GM23338 (cell line): Measurements from ENCODE around the gene AXIN1. TPM values are rescaled to one million over a fixed set of nuclear protein-coding genes. Genes with fewer than 3 reads are reported as not detected.

Experiments used
- ATAC-seq: fragments of 200-7000 bp; cut with Tn5 transposase; 3 replicates; pipeline ENCODE4 v1.9.1; 2020
- DNase-seq: peaks from one replicate; pipeline ENCODE4 v3.0.0-alpha.2; 2015; ENCODE audit warnings: low spot score
- H2AFZ ChIP-seq: fragments of 200-600 bp; sonication (generic); 2 replicates; pipeline ENCODE4 v1.8.0; 2016; ENCODE audit warnings: antibody characterized with exemption, mild to moderate bottlenecking, moderate library complexity
- H3F3A ChIP-seq: fragments of 200-600 bp; sonication (generic); replicated peaks from 2 replicates; pipeline ENCODE4 v1.8.0; 2017; ENCODE audit warnings: antibody characterized with exemption, mixed run types, low read depth
- H3K27ac ChIP-seq: fragments of 200-600 bp; sonication (generic); 2 replicates; pipeline ENCODE4 v1.6.1; 2016; ENCODE audit warnings: low read depth
- H3K27me3 ChIP-seq: fragments of 200-600 bp; sonication (generic); 2 replicates; pipeline ENCODE4 v1.8.0; 2016; ENCODE audit warnings: mild to moderate bottlenecking, mixed run types, moderate library complexity; ENCODE audit not compliant: insufficient read depth
- H3K36me3 ChIP-seq: fragments of 200-600 bp; sonication (generic); 2 replicates; pipeline ENCODE4 v1.8.0; 2016; ENCODE audit warnings: mild to moderate bottlenecking; ENCODE audit not compliant: insufficient read depth
- H3K4me1 ChIP-seq: fragments of 200-600 bp; sonication (generic); 2 replicates; pipeline ENCODE4 v1.8.0; 2016; ENCODE audit warnings: mild to moderate bottlenecking, moderate library complexity; ENCODE audit not compliant: insufficient read depth
- H3K4me2 ChIP-seq: fragments of 200-600 bp; sonication (generic); 2 replicates; pipeline ENCODE4 v1.7.1; 2017; ENCODE audit warnings: mixed run types
- H3K4me3 ChIP-seq: fragments of 200-600 bp; sonication (generic); 2 replicates; pipeline ENCODE4 v1.6.1; 2016; ENCODE audit warnings: mixed run types
- H3K79me2 ChIP-seq: fragments of 200-600 bp; sonication (generic); replicated peaks from 2 replicates; pipeline ENCODE4 v1.8.0; 2017; ENCODE audit warnings: mild to moderate bottlenecking; ENCODE audit not compliant: insufficient read depth
- H3K9me2 ChIP-seq: fragments of 200-600 bp; sonication (generic); 2 replicates; pipeline ENCODE4 v1.8.0; 2017; ENCODE audit not compliant: insufficient read depth
- H4K20me1 ChIP-seq: fragments of 200-600 bp; sonication (generic); replicated peaks from 2 replicates; pipeline ENCODE4 v1.8.0; 2017; ENCODE audit warnings: mild to moderate bottlenecking; ENCODE audit not compliant: insufficient read depth
- H3K27ac Mint-ChIP-seq: 2 replicates; pipeline ENCODE4 v1.8.0; 2020; ENCODE audit warnings: inconsistent platforms, mild to moderate bottlenecking, moderate library complexity, mixed read lengths
- H3K27me3 Mint-ChIP-seq: 3 replicates; pipeline ENCODE4 v1.8.0; 2022; ENCODE audit warnings: low read depth, mild to moderate bottlenecking, moderate library complexity, mixed read lengths, inconsistent platforms; ENCODE audit not compliant: insufficient read depth, poor library complexity
- H3K36me3 Mint-ChIP-seq: 3 replicates; pipeline ENCODE4 v1.8.0; 2021; ENCODE audit warnings: low read depth, mild to moderate bottlenecking, inconsistent platforms, moderate library complexity, mixed read lengths
- H3K4me1 Mint-ChIP-seq: 3 replicates; pipeline ENCODE4 v1.8.0; 2020; ENCODE audit warnings: mild to moderate bottlenecking, inconsistent platforms, mixed read lengths
- H3K4me3 Mint-ChIP-seq: 3 replicates; pipeline ENCODE4 v1.8.0; 2021; ENCODE audit warnings: moderate library complexity, mild to moderate bottlenecking, inconsistent platforms, mixed read lengths
- H3K9me3 Mint-ChIP-seq: 3 replicates; pipeline ENCODE4 v1.8.0; 2020; ENCODE audit warnings: moderate library complexity, mild to moderate bottlenecking, inconsistent platforms, mixed read lengths
- POLR2AphosphoS5 ChIP-seq: IDR thresholded peaks from 2 replicates; pipeline ENCODE4 v1.6.1; 2016; ENCODE audit warnings: antibody characterized with exemption, low read depth
- polyA plus RNA-seq: library from polyadenylated mRNA; unstranded; fragments of >200 nt; fragmentation: Nextera tagmentation; extraction: Ambion mirVana; gene quantifications from 2 replicates; pipeline ENCODE4 v1.2.1, GENCODE V29; 2016
- total RNA-seq: library from RNA; depleted of rRNA; stranded (reverse); fragments of >200 nt; shearing (Covaris generic); gene quantifications from 2 replicates; pipeline ENCODE4 v1.2.3, GENCODE V29; 2014
- TF ChIP-seq, protein P1 (sequence below): fragments of 250-450 bp; sonication (Bioruptor Pico); IDR thresholded peaks from 2 replicates; pipeline ENCODE4 v1.5.0; 2020; ENCODE audit warnings: mild to moderate bottlenecking, moderate library complexity

Gene AXIN1
- total and polyA plus RNA-seq, 2 experiments from 2014 or later, result 14.3 to 54.5 TPM

- DNase-seq (peak; percentile 90), ATAC-seq (peak; percentile 44)
- Histone ChIP-seq H3K4me2 (peak overlapping the region; percentile 82), H3K27me3 (no peaks in the 10 kb centered on the region), H3K4me1 (peaks cover 42% of the 10 kb centered on the region), H3K9me2 (no peaks in the 10 kb centered on the region), H3K27ac (peak overlapping the region; percentile 98), H3K4me3 (peak overlapping the region; percentile 84), H3K36me3 (no peaks in the 10 kb centered on the region), H3F3A (peaks cover 39% of the 10 kb centered on the region), H2AFZ (no peak overlapping the region), H4K20me1 (peaks cover 5% of the 10 kb centered on the region), H3K79me2 (peaks cover 29% of the 10 kb centered on the region)
- TF ChIP-seq POLR2AphosphoS5, result peak; percentile 44
- TF ChIP-seq, protein P1, sequence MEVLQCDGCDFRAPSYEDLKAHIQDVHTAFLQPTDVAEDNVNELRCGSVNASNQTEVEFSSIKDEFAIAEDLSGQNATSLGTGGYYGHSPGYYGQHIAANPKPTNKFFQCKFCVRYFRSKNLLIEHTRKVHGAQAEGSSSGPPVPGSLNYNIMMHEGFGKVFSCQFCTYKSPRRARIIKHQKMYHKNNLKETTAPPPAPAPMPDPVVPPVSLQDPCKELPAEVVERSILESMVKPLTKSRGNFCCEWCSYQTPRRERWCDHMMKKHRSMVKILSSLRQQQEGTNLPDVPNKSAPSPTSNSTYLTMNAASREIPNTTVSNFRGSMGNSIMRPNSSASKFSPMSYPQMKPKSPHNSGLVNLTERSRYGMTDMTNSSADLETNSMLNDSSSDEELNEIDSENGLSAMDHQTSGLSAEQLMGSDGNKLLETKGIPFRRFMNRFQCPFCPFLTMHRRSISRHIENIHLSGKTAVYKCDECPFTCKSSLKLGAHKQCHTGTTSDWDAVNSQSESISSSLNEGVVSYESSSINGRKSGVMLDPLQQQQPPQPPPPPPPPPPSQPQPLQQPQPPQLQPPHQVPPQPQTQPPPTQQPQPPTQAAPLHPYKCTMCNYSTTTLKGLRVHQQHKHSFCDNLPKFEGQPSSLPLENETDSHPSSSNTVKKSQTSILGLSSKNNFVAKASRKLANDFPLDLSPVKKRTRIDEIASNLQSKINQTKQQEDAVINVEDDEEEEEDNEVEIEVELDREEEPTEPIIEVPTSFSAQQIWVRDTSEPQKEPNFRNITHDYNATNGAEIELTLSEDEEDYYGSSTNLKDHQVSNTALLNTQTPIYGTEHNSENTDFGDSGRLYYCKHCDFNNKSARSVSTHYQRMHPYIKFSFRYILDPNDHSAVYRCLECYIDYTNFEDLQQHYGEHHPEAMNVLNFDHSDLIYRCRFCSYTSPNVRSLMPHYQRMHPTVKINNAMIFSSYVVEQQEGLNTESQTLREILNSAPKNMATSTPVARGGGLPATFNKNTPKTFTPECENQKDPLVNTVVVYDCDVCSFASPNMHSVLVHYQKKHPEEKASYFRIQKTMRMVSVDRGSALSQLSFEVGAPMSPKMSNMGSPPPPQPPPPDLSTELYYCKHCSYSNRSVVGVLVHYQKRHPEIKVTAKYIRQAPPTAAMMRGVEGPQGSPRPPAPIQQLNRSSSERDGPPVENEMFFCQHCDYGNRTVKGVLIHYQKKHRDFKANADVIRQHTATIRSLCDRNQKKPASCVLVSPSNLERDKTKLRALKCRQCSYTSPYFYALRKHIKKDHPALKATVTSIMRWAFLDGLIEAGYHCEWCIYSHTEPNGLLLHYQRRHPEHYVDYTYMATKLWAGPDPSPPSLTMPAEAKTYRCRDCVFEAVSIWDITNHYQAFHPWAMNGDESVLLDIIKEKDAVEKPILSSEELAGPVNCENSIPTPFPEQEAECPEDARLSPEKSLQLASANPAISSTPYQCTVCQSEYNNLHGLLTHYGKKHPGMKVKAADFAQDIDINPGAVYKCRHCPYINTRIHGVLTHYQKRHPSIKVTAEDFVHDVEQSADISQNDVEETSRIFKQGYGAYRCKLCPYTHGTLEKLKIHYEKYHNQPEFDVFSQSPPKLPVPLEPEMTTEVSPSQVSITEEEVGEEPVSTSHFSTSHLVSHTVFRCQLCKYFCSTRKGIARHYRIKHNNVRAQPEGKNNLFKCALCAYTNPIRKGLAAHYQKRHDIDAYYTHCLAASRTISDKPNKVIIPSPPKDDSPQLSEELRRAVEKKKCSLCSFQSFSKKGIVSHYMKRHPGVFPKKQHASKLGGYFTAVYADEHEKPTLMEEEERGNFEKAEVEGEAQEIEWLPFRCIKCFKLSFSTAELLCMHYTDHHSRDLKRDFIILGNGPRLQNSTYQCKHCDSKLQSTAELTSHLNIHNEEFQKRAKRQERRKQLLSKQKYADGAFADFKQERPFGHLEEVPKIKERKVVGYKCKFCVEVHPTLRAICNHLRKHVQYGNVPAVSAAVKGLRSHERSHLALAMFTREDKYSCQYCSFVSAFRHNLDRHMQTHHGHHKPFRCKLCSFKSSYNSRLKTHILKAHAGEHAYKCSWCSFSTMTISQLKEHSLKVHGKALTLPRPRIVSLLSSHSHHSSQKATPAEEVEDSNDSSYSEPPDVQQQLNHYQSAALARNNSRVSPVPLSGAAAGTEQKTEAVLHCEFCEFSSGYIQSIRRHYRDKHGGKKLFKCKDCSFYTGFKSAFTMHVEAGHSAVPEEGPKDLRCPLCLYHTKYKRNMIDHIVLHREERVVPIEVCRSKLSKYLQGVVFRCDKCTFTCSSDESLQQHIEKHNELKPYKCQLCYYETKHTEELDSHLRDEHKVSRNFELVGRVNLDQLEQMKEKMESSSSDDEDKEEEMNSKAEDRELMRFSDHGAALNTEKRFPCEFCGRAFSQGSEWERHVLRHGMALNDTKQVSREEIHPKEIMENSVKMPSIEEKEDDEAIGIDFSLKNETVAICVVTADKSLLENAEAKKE (CRISPR knock-in tag), result no peak
- Mint-ChIP-seq H3K27ac (peak overlapping the region; percentile 93), H3K27me3 (peaks cover 41% of the 10 kb centered on the region), H3K4me3 (peak overlapping the region; percentile 87), H3K36me3 (peaks cover 15% of the 10 kb centered on the region; the same call in 2 of the 3 replicates), H3K4me1 (peaks cover 45% of the 10 kb centered on the region), H3K9me3 (no peaks in the 10 kb centered on the region; the same call in 2 of the 3 replicates)
Measured at GRCh38 chr16:383326-384051, 31.0 kb upstream of the AXIN1 start.
